ENCODE results near the gene SUSD4.

The SUSD4 gene

DNA sequence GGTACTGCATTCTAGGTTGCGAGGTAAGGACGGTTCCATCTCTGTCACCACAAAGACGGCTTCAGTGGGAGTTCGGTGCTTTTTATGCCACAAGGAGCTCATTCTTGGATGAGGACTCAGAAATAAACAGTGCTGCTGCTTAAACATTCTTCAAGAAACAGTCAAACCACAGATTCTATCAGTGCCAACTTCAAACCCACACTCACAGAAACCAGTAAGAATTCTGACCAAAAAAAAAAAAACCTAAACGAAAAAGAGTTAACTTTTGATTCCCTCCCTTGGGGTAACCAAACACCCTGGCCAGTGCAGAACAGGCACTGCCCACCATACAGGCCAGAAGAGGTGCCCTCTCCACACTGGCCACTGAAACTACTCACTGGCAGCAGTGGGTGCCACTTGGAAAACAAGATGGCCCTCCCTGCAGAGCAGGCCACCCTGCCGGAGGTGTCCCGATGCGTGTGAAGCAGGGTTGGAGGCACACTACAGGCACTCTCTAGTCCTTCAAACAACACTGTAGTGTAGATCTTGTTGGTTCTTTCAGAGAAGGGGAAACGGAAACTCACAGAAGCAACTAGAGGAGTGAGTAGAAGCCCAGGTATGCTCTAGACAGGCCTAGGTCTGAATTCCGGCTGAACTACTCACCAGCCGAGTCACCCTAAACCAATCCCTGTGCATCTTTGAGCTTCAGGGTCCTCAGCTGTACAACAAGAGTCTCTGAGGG is 133.7 kb downstream of the SUSD4 start:
- DNase-seq = no peak

DNA sequence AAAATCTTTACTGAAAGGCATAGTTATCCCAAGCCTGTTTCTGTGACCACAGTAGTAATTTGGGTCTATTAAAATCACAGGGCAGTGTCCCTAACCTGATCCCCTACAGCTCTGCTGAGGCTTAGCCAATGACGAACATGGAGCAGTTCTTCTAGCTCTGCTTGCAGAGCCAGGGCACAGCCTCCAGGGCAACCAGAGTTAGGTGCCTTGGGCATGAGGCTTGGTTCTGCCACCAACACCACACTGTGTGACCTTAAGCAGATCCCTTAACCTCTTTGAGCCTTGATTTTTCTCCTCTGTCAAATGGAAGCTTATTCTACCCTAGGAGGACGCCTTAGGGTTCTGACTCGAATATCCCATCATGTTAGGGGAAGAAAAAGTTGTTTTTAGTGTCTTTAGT is 134.2 kb downstream of the SUSD4 start:
- no peak for DNase-seq

DNA sequence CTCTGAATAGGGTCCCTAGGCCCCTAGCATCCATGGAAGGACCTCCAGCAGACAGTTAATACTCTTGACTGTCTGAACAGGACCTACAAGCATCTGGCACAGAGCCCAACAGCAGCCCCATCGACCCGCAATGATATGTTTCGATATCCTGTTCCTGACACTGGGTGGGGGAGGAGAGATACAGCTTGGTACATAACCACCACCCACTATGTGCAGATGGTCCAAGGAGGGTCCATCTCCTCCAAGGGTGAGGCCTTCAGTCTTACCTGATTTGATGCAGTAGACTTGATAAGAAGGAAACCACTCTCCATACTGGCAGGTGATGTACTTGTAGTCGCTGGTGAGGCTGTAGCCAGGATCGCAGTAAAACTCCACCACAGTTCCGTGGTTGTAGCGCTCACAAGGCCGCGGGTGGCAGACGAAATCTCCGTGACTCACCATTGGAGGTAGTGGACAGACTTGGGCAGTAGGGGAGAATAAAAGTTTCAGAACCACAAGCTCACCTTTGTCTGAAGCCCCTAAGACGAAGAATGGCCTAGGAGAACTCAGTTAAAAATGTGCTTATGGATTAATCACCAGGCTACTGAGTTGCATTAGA is 134.9 kb downstream of the SUSD4 start:
- DNase-seq = no peak

DNA sequence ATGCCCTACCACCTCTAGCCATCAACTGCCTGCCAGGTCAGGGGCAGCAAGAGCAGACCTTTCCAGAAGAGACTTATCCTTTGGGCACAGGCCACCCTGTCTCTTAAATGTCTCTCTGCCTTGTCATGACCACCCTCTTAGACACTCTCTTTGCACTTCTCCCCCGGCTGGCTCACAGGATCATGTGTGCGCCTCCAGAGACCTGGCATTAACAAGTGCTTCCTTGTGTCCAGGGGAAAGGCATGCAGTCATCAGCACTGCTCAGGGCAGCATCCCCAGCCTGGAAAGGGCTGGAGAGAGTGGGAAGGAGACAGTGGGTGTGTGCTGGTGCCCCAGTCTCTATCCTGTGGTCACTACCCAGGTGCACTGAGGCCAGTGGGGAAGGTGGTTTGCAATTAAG is 135.8 kb downstream of the SUSD4 start:
- DNase-seq = no peak

DNA sequence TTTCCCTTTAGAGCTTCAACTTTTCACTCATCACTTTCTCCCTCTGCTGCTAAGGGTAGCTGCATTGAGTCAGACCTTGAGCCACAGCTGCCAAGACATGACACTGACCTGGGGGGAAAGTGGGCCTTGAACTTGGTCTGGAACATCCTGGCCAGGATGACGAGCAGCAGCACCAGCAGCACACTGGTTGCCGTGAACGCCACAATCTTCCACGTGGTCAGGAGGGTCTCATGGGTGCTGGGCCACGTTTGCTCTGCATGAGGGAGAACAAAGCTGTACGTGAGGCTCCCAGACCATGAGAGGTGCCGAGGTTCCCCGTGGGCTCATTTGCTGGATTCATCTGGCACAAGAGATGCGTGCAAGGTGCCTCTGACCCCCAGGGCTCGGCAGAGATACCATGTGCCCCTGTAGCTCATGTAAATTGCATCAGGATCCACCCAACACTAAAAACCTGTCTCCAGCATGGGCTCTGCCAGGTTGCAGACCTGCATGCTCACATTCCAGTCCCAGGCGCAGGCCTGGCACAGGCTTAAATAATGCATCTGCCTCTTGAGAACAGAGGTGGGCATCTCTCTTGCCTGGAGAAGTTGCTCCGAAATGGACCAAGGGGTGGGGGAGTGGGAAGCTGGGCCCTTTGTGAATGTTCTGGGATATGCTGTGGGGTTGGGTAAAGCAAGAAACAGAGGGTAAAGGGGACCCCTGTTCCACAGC is 136.3 kb downstream of the SUSD4 start:
- DNase-seq = no peak

DNA sequence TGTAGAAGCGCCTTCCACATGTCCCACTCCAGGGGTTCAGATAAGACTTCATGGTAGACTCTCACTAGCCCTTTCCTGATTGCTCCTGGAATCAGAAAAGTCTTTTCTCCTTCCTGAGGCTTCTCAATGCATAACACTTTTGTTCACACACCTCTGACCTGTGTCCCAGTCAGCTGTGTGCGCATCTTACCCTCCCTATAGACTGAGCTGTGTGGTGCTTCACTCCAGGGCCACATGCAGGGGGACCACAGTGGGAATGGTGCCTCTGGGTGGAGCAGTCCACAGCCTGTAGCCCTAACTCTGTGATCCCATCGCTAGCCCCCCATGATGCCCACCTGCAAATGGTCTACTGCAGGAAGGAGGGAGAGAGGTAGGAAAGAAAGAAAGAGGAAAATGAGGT is 136.9 kb downstream of the SUSD4 start:
- no peak for DNase-seq

DNA sequence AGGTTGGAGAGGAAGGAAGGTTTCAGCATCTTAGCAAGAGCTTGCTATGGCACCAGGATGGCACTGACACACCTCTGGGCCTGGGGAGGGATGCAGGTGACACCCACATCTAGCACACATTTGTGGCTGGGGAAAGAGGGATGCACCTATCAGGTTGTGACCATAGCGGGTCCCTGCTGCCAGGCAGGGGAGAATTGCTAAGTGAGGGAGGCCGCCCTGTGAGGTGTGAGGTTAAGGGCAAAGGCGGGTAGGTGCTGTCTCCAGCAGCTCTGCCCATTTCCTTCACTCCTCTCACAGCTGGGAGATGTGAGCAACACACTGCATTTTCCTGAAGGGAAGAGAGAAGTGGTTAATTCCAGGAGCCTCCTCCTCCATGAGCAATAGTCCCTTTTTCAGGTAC is 137.7 kb downstream of the SUSD4 start:
- no peak for DNase-seq

DNA sequence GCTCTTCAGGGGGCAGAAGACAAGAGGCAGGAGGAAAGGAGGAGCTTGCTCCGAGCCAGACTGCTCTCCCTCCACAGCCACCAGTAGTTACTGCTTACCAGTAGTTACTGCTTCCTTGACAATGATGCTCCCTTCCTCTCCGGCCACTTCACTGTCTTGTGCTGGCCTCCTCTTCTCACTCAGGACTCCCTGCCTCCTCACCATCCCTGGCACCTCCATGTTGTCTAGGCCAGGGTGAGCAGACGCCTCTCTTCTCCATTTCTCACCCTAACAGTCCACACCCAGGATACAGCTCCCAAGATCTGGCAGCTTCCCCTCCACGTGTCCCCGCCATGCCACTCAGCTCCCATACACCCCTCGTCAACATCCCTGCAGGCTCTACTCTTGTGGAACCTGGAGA is 138.5 kb downstream of the SUSD4 start:
- DNase-seq = no peak

DNA sequence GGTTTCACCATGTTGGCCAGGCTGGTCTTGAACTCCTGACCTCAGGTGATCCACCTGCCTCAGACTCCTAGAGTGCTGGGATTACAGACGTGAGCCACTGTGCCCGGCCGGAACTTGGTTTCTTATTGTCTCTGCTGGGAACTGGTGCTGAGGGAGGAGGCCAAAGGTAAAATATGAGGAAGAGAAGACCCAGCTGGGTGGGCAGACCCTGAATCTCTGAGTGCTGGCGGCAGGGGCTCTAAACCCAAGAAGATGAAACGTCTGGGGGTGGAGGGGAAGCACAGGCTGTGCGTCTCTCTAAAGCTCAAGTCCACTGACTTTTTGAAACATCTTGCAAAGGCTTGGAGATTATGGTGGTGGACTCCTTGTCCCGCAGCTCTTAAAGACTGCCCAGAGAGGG is 138.9 kb downstream of the SUSD4 start:
- no peak for DNase-seq

DNA sequence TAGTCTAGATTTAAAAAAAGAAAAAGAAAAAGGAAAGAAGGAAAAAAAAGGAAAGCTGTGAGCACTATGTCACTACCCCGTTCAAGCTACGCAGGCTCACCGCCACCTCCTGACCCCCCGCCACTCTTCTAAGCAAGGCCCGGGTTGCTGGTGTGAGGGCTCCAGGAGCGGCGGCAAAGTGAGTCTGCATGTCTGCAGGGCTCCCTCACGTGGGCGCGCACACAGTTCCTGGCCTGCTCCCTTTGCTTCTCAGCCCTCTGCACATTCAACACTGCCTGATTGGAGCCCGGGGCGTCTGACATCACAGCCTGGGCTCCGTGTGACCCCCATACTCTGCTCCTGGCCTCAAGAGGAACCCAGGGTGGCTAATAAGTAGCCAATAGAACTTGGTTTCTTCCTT is 139.5 kb downstream of the SUSD4 start:
- DNase-seq = peak in 1 of 56 donors; percentile 2

DNA sequence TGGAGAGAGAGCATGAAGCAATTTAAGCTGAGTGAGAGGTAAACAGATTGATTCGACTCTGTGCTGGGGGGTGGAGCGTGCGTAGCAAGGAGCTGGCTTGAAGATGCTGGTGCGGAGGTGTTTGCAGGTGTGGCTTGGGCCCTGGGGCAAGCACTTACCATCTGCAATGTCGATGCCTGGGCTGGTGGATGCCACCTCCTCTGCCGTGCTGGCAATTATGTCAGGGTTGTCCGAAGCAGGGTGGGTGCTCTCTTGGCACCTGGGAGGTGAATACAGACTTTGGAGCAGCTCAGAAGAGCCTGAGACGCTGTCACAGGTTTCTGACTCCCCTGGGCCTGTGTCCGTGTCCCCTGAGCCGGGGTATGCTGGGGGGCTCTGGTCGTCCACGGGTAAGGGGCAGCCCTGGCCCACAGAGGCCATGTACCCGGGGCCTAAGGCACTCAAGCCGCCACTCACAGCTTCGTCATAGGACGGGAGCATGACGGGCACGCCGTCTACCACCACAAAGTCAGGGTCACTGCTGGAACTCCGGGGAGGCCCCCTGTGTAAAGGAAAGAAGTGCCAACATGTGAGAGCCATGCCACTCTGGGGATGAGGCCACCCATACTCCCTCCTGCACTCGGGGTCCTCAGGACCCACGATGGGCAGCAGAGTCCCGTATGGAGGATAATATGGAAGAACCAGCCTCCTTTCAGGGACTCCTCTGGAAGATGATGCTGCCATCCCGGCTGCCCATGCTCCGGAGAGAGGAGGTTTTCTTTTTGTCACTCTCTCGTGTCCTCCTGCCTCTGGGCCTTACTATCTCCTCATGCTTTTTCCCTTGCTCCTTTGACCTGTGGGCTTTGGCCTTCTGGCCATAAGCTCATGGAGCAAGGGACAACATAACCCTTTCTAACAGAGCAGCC is 140.6 kb downstream of the SUSD4 start:
- DNase-seq = no peak

DNA sequence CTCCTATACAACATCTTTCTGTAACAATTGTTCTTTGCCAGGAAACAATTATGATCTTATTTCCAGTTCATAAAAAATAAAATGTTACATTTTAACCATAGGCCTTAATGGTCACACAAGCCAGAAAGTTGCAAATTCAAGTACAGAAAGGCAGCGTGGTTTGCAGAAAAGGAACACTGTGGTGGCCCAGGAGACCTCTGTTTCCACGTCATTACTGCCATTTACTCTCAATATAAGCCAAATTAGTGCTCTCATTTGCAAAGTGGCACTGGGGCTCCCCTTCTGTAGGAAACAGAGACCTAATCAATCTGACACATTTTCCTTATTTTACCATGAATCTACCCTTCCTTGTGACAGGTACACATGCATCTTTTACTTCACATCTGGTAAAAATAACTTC is 141.6 kb downstream of the SUSD4 start:
- DNase-seq = no peak

DNA sequence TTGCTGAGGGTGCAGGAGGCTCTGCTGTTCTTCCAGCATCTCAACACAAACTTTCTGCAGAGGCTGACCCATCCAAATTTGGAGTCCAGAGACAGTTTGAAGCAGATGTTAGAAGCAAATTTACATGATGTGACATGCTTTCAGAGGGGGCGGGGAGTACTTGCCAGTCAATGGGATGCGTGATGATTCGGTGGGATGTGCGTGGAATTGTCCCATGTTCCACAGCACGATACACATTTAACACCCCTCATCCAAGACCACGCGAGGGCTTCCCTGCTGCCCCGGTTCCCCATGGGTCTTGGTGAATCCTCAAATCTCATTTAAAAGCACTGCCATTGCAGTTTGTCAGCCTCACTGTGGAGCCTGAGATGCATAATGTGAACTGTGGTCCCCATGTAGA is 142.3 kb downstream of the SUSD4 start:
- no peak for DNase-seq

DNA sequence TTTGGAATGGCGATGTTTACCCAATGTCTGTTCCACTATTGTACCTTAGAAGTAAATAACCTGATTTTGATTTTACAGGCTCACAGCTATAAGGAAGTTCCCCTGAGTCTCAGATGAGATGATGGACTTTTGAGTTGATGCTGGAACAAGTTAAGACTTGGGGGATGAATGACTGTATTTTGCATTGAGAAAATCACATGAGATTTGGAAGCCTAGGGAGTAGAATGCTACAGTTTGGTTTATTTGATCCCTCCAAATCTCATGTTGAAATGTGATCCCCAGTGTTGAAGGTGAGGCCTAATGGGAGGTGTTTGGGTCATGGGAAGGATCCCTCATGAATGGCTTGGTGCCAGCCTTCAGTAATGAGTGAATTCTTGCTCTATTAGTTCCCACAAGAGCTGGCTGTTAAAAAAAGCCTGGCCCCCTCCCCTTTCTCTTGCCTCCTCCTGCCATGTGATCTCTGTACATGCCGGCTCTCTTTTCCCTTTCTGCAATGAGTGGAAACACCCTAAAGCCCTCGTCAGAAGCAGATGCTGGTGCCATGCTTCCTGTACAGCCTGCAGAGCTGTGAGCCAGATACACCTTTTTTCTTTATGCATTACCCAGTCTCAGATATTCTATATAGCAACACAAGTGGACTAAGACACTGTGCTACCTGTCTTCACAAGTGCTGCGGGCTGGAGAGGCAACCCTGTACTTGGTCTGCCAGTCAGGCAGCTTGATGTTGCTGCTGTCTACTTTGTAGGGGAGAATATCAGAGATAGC is 143.9 kb downstream of the SUSD4 start:
- DNase-seq = no peak

DNA sequence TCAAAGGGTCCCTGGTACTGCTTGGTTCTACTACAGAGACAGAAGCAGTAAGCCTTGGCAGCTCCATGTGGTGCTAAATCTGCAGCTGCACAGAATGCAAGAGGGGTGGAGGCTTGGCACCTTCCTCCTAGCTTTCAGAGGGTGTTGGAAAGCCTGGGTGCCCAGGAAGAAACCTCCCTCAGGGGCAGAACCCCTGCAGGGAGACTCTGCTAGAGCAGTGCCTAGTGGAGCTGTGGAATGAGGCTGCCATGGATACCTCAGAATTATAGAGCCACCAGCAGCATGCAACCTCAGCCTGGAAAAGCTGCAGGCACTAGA is 144.7 kb downstream of the SUSD4 start:
- DNase-seq = no peak

DNA sequence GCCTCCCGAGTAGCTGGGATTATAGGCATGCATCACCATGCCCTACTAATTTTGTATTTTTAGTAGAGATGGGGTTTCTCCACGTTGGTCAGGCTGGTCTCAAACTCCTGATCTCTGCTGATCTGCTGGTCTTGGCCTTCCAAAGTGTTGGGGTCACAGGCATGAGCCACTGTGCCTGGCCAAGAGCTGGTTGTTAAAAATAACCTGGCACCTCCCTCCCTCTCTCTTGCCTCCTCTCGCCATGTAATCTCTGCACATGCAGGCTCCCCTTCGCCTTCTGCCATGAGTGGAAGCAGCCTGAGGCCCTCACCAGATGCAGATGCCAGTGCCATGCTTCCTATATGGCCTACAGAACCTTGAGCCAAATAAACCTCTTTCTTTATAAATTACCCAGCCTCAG is 146.2 kb downstream of the SUSD4 start:
- no peak for DNase-seq

DNA sequence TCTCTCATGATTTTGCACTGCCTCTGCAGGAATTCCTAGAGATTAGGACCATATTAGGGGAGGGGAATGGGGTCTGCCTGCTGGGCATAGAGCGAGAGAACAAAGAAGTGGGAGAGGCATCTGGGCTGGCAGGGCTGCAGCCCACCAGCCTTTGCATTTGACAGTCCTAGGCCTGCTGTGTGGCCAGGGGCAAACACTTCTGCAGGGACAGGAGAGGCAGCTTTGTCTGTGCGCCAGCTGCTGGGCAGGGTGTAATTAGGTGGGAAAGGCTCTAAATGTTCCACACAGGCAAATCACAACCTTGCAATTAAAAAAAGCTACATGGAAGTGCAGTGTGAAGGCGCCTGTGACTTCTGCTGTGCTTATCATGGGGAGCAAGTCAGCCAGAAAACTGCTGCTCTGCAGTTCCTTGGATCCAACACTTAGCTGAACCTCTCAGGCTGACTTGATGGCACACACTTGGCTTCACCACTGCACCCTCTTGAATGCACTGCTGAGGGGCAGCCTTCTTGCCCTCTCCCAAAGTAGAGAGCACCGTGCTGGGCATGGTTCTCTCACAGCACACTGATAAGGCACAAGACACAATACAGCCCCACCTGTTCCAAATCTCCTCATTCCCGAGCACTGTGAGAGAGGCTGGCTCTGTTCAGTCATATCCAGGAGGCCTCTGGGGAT is 147.3 kb downstream of the SUSD4 start:
- DNase-seq = no peak

DNA sequence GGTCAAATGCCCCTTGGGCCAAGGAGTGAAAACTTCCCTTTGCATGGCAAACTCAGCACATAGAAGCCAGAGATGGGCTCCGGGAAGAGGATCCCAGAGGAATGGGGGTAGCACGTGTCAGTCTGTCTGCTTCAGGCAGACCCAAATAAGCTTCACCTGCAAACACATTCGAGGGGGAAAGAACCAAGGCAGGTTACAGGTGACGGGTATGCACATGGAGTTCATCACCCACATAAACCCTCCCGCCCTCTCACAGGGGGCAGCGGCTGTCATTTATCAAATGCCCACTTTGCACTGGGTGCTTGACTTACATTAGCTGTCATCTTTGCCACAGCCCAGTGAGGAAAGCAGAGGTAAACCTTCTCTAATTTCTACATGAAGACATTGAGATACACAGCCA is 147.9 kb downstream of the SUSD4 start:
- DNase-seq = no peak

DNA sequence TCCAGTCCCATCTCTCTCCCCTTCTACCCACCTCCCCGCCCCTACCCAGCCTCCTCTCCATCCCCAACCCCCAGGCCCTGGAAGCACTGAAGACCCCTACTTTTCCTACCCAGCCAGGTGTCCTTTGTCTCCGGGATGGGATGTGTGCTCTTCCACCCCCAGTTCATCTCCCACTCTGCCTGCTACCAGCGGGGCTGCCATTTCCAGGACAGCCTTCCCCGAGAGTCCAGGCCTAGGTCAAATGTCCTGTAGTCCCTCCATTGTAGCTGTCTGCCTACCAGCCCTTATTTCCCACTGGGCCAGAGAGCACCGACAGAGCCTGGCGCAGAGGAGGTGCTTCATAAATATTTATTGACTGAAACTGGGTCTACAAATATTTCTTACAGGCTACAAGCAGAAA is 148.9 kb downstream of the SUSD4 start:
- no peak for DNase-seq

DNA sequence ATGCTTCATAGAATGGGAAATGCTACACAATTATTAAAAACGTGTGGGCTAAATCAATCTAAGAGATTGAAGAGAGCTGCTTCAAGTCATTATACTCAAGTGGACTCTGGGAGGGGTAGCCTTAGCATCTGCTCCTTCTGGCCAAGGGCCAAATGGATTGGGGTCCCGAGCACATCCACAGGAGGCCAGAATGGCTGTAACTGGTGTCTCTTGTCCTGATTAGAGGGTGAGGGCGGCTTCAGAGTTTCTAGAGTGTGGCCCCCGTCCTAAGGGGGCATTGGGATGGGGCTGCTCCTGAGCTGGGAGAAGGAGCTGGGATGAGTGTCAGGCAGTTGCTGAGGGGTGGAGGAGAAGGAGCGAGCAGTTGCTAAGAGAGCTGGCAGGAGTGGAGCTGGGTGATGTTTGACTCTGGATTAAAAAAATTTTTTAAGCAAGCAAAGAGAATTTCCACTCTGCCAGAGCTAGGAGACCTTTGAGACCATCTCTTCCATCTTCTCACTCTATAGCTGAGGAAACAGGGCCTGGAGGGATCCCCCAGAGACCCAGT is 149.6 kb downstream of the SUSD4 start:
- DNase-seq = no peak

All from amygdala (tissue), 56 donors.